GM10248 (cell line): Measurements from ENCODE around the gene MRPL54.

Source experiments
- CTCF ChIA-PET: fragments of 300-600 bp; sonication (Branson Sonifier 250); formaldehyde crosslinking; extraction: SDS; loops from one replicate; lab custom pipeline; 2021; ENCODE audit warnings: antibody characterized with exemption; lab: Yijun Ruan, JAX
- POLR2A ChIA-PET: fragments of 350-650 bp; sonication (Branson Sonifier 250); formaldehyde crosslinking; extraction: SDS; loops from one replicate; lab custom pipeline; 2020; ENCODE audit warnings: antibody characterized with exemption; lab: Yijun Ruan, JAX
- DNase-seq: peaks from one replicate; pipeline ENCODE4 v3.0.0; 2012; ENCODE audit errors: extremely low spot score
- CTCF ChIP-seq: IDR thresholded peaks from 2 replicates; pipeline ENCODE4 v1.5.1; 2012; ENCODE audit warnings: mild to moderate bottlenecking, low read depth; ENCODE audit errors: extremely low read depth, missing control alignments, control extremely low read depth

MRPL54 gene

GRCh38 chr19:3790209-3790734, 27.8 kb downstream of the MRPL54 start:
- POLR2A ChIA-PET, result no interaction called here
- CTCF ChIA-PET, result interaction anchor here (2.5 kb wide), 1 partner anchor 32 kb away, joined by 9 read pairs; no protein-coding TSS in a partner anchor
- DNase-seq, result no peak
- TF ChIP-seq CTCF, result no peak

GRCh38 chr19:3790941-3791340, 28.5 kb downstream of the MRPL54 start:
- POLR2A ChIA-PET, result no interaction called here
- no peak for DNase-seq
- TF ChIP-seq CTCF, result no peak
- CTCF ChIA-PET, result no interaction called here

- no peak for TF ChIP-seq CTCF
- DNase-seq, result no peak
- ChIA-PET CTCF (interaction anchor here (0.6 kb wide), 1 partner anchor 380 kb away, joined by 3 read pairs; no protein-coding TSS in a partner anchor), POLR2A (no interaction called here)
Observed at GRCh38 chr19:3792114-3792513, 29.6 kb downstream of the MRPL54 start.

GRCh38 chr19:3793799-3794198, 31.3 kb downstream of the MRPL54 start:
- ChIA-PET POLR2A (interaction anchor here (0.6 kb wide), 1 partner anchor 24 kb away, joined by 3 read pairs; no protein-coding TSS in a partner anchor), CTCF (interaction anchor here (1.2 kb wide), 1 partner anchor 24 kb away, joined by 3 read pairs; no protein-coding TSS in a partner anchor)
- TF ChIP-seq CTCF, result no peak

GRCh38 chr19:3796358-3796757, 33.9 kb downstream of the MRPL54 start:
- TF ChIP-seq CTCF, result no peak
- CTCF ChIA-PET, result interaction anchor here (0.9 to 1.1 kb wide), 2 partner anchors 9 to 25 kb away, joined by 3 to 4 read pairs; no protein-coding TSS in a partner anchor
- DNase-seq, result no peak
- POLR2A ChIA-PET, result no interaction called here

More at GRCh38 chr19:3793799-3794198, 31.3 kb downstream of the MRPL54 start:
- DNase-seq, result no peak

GRCh38 chr19:3798137-3798536, 35.7 kb downstream of the MRPL54 start:
- DNase-seq, result no peak

More at GRCh38 chr19:3798137-3798536, 35.7 kb downstream of the MRPL54 start:
- ChIA-PET POLR2A (no interaction called here), CTCF (interaction anchor here (1.5 kb wide), 1 partner anchor 24 kb away, joined by 5 read pairs; no protein-coding TSS in a partner anchor)
- no peak for TF ChIP-seq CTCF
